ENCODE results near the gene CECR2. TPM values are rescaled to one million over a fixed set of nuclear protein-coding genes. Genes with fewer than 3 reads are reported as not detected.

The CECR2 gene
- total RNA-seq, 4 donors from 2014 or later = 12.3 to 29.6 (median 20.4) TPM

- Histone ChIP-seq H3K4me1 (peaks cover 53 to 57% of the 10 kb centered on the region in 2 donors), H3K4me3 (peak overlapping the region; percentile 71 to 85 (median 76)), H3K36me3 (no peaks in the 10 kb centered on the region), H3K9me3 (no peaks in the 10 kb centered on the region), H3K27me3 (no peaks in the 10 kb centered on the region), H3K27ac (peak overlapping the region; percentile 91 to 99 (median 93))
- intact Hi-C loops (cut with DNase I; ENCODE audit: low total_unique reads) (loop anchor here (1.0 to 10.0 kb wide), 4 partner anchors 63 to 744 kb away; partner anchors contain the start of genes SLC25A18 and TUBA8), in situ Hi-C loops (cut with MboI; ENCODE audit: low sequenced_read_pairs in 4 of 4) (loop anchor here in 1 of 4 donors (10.0 kb wide), 1 partner anchor 104 kb away; no protein-coding TSS in a partner anchor)
- no peak for ATAC-seq
- TF ChIP-seq, protein P1, sequence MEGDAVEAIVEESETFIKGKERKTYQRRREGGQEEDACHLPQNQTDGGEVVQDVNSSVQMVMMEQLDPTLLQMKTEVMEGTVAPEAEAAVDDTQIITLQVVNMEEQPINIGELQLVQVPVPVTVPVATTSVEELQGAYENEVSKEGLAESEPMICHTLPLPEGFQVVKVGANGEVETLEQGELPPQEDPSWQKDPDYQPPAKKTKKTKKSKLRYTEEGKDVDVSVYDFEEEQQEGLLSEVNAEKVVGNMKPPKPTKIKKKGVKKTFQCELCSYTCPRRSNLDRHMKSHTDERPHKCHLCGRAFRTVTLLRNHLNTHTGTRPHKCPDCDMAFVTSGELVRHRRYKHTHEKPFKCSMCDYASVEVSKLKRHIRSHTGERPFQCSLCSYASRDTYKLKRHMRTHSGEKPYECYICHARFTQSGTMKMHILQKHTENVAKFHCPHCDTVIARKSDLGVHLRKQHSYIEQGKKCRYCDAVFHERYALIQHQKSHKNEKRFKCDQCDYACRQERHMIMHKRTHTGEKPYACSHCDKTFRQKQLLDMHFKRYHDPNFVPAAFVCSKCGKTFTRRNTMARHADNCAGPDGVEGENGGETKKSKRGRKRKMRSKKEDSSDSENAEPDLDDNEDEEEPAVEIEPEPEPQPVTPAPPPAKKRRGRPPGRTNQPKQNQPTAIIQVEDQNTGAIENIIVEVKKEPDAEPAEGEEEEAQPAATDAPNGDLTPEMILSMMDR (IDR thresholded peaks at IDR 0.05 in 4 of 5, conservative IDR thresholded peaks at IDR 0.05 in 1 of 5) = no peak
- no peak for TF ChIP-seq POLR2A (IDR thresholded peaks at IDR 0.05)
- DNase-seq = no peak
Observed at GRCh38 chr22:17370766-17371432, 1.6 kb downstream of the CECR2 start.

DNA sequence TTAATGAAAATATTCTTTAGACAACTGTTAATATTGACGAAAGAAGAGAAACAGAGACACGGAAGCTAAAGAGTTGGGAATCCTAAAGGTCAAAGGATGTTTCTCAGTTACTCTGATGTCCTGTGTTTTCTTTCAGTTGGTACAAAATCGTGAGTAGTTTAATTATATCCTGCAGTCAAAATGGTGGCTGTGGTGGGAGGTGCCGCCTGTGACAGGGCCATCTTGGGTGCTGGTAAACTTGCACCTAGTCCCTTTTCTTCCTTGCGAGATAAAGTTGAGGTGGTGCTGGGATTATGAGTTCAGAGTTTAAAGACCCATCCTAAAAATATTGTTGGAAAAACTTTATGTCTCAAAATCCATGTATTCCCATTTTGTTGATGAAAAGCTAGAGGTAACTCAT is 2.2 kb downstream of the CECR2 start:
- H3K27ac ChIP-seq = peak overlapping the region; percentile 91 to 99 (median 93)
- no peaks in the 10 kb centered on the region for H3K36me3 ChIP-seq
- H3K4me3 ChIP-seq = peak overlapping the region; percentile 71 to 85 (median 76)
- peaks cover 57 to 61% of the 10 kb centered on the region in 2 donors for H3K4me1 ChIP-seq
- intact Hi-C loops (cut with DNase I; ENCODE audit: low total_unique reads) (loop anchor here (2.0 to 10.0 kb wide), 3 partner anchors 105 to 743 kb away; partner anchors contain the start of genes SLC25A18 and TUBA8), in situ Hi-C loops (cut with MboI; ENCODE audit: low sequenced_read_pairs in 4 of 4) (loop anchor here in 1 of 4 donors (10.0 kb wide), 1 partner anchor 103 kb away; no protein-coding TSS in a partner anchor)
- no peaks in the 10 kb centered on the region for H3K27me3 ChIP-seq
- H3K9me3 ChIP-seq = no peaks in the 10 kb centered on the region
- peak in 1 of 2 donors; percentile 35 for DNase-seq
- ATAC-seq = no peak
- TF ChIP-seq, protein P1 (IDR thresholded peaks at IDR 0.05 in 4 of 5, conservative IDR thresholded peaks at IDR 0.05 in 1 of 5) = no peak
- no peak for TF ChIP-seq POLR2A (IDR thresholded peaks at IDR 0.05)

DNA sequence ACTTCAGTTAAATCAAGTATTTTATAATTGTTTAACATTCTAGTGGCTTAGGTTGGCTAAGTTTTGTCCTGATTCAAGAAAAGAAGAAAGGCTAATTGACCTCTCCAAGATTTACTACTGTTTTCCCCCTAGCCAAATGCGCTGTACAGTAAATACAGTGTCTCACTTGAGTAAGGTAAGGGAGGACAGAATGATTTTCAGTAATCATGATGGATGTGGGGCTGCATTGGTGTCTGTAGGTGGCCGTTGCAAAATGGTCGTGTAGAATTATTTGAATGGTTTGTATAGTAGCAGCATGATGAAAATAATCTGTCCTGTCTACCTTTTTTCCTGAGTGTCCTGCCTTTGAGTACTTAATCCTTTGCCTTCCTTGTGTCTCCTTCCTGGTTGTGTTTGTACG is 4.6 kb downstream of the CECR2 start:
- peaks cover 57 to 58% of the 10 kb centered on the region in 2 donors for H3K4me1 ChIP-seq
- ATAC-seq (no peak), DNase-seq (no peak)
- no peak for TF ChIP-seq POLR2A (IDR thresholded peaks at IDR 0.05)
- TF ChIP-seq, protein P1 (IDR thresholded peaks at IDR 0.05 in 4 of 5, conservative IDR thresholded peaks at IDR 0.05 in 1 of 5) = no peak
- peak overlapping the region; percentile 91 to 99 (median 93) for H3K27ac ChIP-seq
- no peaks in the 10 kb centered on the region for H3K27me3 ChIP-seq
- intact Hi-C loops (cut with DNase I; ENCODE audit: low total_unique reads) = loop anchor here (2.0 to 10.0 kb wide), 3 partner anchors 63 to 741 kb away; partner anchors contain the start of genes SLC25A18 and TUBA8
- H3K4me3 ChIP-seq = no peak overlapping the region
- no peaks in the 10 kb centered on the region for H3K9me3 ChIP-seq
- in situ Hi-C loops (cut with MboI; ENCODE audit: low sequenced_read_pairs in 4 of 4) = loop anchor here in 1 of 4 donors (10.0 kb wide), 1 partner anchor 101 kb away; no protein-coding TSS in a partner anchor
- no peaks in the 10 kb centered on the region for H3K36me3 ChIP-seq

- no peaks in the 10 kb centered on the region for H3K36me3 ChIP-seq
- DNase-seq (peak; percentile 32 to 68), ATAC-seq (peak; percentile 78 to 91)
- peaks cover 76 to 79% of the 10 kb centered on the region in 2 donors for H3K4me1 ChIP-seq
- intact Hi-C loops (cut with DNase I; ENCODE audit: low total_unique reads) (loop anchor here (2.0 to 10.0 kb wide), 2 partner anchors 61 to 739 kb away; partner anchors contain the start of gene TUBA8), in situ Hi-C loops (cut with MboI; ENCODE audit: low sequenced_read_pairs in 4 of 4) (loop anchor here in 1 of 4 donors (10.0 kb wide), 1 partner anchor 99 kb away; no protein-coding TSS in a partner anchor)
- H3K4me3 ChIP-seq = peak overlapping the region in 3 of 4 donors; percentile 0 to 21 (median 14)
- no peaks in the 10 kb centered on the region for H3K27me3 ChIP-seq
- no peaks in the 10 kb centered on the region for H3K9me3 ChIP-seq
- TF ChIP-seq POLR2A (IDR thresholded peaks at IDR 0.05) = no peak
- TF ChIP-seq, protein P1 (IDR thresholded peaks at IDR 0.05 in 4 of 5, conservative IDR thresholded peaks at IDR 0.05 in 1 of 5) = no peak
- H3K27ac ChIP-seq = peak overlapping the region; percentile 91 to 99 (median 93)
Observed at GRCh38 chr22:17375914-17376614, 6.8 kb downstream of the CECR2 start.

All from gastrocnemius medialis (tissue), 4 donors.